Measurements from ENCODE around the gene CASTOR2.

GRCh38 chr7:75039166-75039565 is 74.7 kb downstream of the CASTOR2 start:
- TF ChIP-seq POLR2A (IDR thresholded peaks at IDR 0.05) = no peak
- TF ChIP-seq, protein P1, sequence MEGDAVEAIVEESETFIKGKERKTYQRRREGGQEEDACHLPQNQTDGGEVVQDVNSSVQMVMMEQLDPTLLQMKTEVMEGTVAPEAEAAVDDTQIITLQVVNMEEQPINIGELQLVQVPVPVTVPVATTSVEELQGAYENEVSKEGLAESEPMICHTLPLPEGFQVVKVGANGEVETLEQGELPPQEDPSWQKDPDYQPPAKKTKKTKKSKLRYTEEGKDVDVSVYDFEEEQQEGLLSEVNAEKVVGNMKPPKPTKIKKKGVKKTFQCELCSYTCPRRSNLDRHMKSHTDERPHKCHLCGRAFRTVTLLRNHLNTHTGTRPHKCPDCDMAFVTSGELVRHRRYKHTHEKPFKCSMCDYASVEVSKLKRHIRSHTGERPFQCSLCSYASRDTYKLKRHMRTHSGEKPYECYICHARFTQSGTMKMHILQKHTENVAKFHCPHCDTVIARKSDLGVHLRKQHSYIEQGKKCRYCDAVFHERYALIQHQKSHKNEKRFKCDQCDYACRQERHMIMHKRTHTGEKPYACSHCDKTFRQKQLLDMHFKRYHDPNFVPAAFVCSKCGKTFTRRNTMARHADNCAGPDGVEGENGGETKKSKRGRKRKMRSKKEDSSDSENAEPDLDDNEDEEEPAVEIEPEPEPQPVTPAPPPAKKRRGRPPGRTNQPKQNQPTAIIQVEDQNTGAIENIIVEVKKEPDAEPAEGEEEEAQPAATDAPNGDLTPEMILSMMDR (IDR thresholded peaks at IDR 0.05) = no peak
